ENCODE data around the gene KMT2C. TPM values are rescaled to one million over a fixed set of nuclear protein-coding genes. Genes with fewer than 3 reads are reported as not detected.

KMT2C gene
- total RNA-seq, 1 donor: 36.2 TPM

- no peaks in the 10 kb centered on the region for H3K79me2 ChIP-seq (ENCODE audit: insufficient read depth, low read length)
- H3K27me3 ChIP-seq (ENCODE audit: insufficient read depth, low read length): no peaks in the 10 kb centered on the region
- DNase-seq (ENCODE audit: insufficient read length, low spot score, missing footprints): no peak
- no peaks in the 10 kb centered on the region for H4K20me1 ChIP-seq (ENCODE audit: insufficient read depth, low read length)
- H3K4me1 ChIP-seq (ENCODE audit: insufficient read depth, low read length): no peaks in the 10 kb centered on the region
- no peak overlapping the region for H3K4me3 ChIP-seq (ENCODE audit: insufficient read depth, low read length)
- H3K36me3 ChIP-seq (ENCODE audit: insufficient read depth, low read length): peaks cover 62% of the 10 kb centered on the region
- no peaks in the 10 kb centered on the region for H3K9me3 ChIP-seq (ENCODE audit: low read depth, low read length)
- TF ChIP-seq, protein P1, sequence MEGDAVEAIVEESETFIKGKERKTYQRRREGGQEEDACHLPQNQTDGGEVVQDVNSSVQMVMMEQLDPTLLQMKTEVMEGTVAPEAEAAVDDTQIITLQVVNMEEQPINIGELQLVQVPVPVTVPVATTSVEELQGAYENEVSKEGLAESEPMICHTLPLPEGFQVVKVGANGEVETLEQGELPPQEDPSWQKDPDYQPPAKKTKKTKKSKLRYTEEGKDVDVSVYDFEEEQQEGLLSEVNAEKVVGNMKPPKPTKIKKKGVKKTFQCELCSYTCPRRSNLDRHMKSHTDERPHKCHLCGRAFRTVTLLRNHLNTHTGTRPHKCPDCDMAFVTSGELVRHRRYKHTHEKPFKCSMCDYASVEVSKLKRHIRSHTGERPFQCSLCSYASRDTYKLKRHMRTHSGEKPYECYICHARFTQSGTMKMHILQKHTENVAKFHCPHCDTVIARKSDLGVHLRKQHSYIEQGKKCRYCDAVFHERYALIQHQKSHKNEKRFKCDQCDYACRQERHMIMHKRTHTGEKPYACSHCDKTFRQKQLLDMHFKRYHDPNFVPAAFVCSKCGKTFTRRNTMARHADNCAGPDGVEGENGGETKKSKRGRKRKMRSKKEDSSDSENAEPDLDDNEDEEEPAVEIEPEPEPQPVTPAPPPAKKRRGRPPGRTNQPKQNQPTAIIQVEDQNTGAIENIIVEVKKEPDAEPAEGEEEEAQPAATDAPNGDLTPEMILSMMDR (IDR thresholded peaks at IDR 0.05; ENCODE audit: extremely low read depth, low read depth, low read length): no peak
- no peak overlapping the region for H2AFZ ChIP-seq (ENCODE audit: low read length)
- no peak overlapping the region for H3K4me2 ChIP-seq (ENCODE audit: insufficient read depth, low read length)
- no peak overlapping the region for H3K27ac ChIP-seq (ENCODE audit: low read depth, low read length)
Measured at GRCh38 chr7:152189061-152189460, 246.7 kb downstream of the KMT2C start.

DNA sequence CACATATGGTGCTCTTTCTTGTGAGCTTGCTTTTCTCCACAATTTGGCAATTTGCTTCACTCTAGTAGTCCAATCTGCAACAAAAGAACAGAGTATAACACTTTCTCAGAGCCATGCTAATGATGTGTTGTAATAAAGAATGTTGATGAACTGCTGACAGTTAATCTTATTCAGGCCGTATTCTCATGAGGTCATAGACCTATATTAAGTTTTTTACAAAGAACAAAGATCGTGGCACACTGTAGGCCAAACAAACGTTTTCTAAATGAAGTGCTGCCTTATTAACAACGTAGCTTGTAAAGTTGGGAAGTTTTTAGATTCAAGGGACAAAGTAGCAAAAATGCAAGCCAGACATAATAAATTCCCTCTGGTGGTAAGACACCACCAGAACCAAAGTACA, 250.2 kb downstream of the KMT2C start:
- no peak for DNase-seq (ENCODE audit: insufficient read length, low spot score, missing footprints)
- Histone ChIP-seq H2AFZ (ENCODE audit: low read length) (no peak overlapping the region), H3K36me3 (ENCODE audit: insufficient read depth, low read length) (peaks cover 51% of the 10 kb centered on the region)

DNA sequence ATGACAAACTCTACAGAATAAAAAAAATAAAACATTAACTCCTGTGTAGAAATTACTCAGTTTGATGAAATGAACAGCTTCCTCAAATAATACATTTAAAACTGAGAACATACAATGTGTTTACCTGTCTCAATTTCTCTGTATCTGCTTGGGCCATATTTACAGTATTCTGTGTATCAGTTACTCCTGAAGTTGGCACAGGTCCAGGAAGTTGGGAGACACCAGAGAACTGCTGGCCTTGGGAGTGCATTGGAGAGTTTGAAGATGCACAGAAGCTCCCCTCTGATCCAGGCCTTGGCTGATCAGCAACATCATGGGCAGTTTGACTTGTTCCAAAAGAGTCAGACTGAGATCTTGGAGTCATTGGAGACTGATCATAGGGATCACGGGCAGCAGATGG, 255.2 kb downstream of the KMT2C start:
- Histone ChIP-seq H3K4me1 (ENCODE audit: insufficient read depth, low read length) (no peaks in the 10 kb centered on the region), H4K20me1 (ENCODE audit: insufficient read depth, low read length) (no peaks in the 10 kb centered on the region), H3K79me2 (ENCODE audit: insufficient read depth, low read length) (no peaks in the 10 kb centered on the region), H3K9me3 (ENCODE audit: low read depth, low read length) (no peaks in the 10 kb centered on the region), H2AFZ (ENCODE audit: low read length) (no peak overlapping the region), H3K27ac (ENCODE audit: low read depth, low read length) (no peak overlapping the region), H3K27me3 (ENCODE audit: insufficient read depth, low read length) (no peaks in the 10 kb centered on the region), H3K4me3 (ENCODE audit: insufficient read depth, low read length) (no peak overlapping the region), H3K4me2 (ENCODE audit: insufficient read depth, low read length) (no peak overlapping the region), H3K36me3 (ENCODE audit: insufficient read depth, low read length) (peaks cover 58% of the 10 kb centered on the region)
- TF ChIP-seq, protein P1 (IDR thresholded peaks at IDR 0.05; ENCODE audit: extremely low read depth, low read depth, low read length): no peak
- DNase-seq (ENCODE audit: insufficient read length, low spot score, missing footprints): no peak

More for the DNA sequence above, 250.2 kb downstream of the KMT2C start:
- no peaks in the 10 kb centered on the region for H3K79me2 ChIP-seq (ENCODE audit: insufficient read depth, low read length)
- H3K9me3 ChIP-seq (ENCODE audit: low read depth, low read length): no peaks in the 10 kb centered on the region
- no peaks in the 10 kb centered on the region for H3K4me1 ChIP-seq (ENCODE audit: insufficient read depth, low read length)
- H3K27me3 ChIP-seq (ENCODE audit: insufficient read depth, low read length): no peaks in the 10 kb centered on the region
- H3K27ac ChIP-seq (ENCODE audit: low read depth, low read length): no peak overlapping the region
- H4K20me1 ChIP-seq (ENCODE audit: insufficient read depth, low read length): no peaks in the 10 kb centered on the region
- TF ChIP-seq, protein P1 (IDR thresholded peaks at IDR 0.05; ENCODE audit: extremely low read depth, low read depth, low read length): no peak
- no peak overlapping the region for H3K4me2 ChIP-seq (ENCODE audit: insufficient read depth, low read length)
- no peak overlapping the region for H3K4me3 ChIP-seq (ENCODE audit: insufficient read depth, low read length)

- Histone ChIP-seq H3K27me3 (ENCODE audit: insufficient read depth, low read length) (no peaks in the 10 kb centered on the region), H3K79me2 (ENCODE audit: insufficient read depth, low read length) (no peaks in the 10 kb centered on the region), H3K36me3 (ENCODE audit: insufficient read depth, low read length) (peaks cover 58% of the 10 kb centered on the region), H4K20me1 (ENCODE audit: insufficient read depth, low read length) (no peaks in the 10 kb centered on the region), H3K4me2 (ENCODE audit: insufficient read depth, low read length) (no peak overlapping the region), H3K9me3 (ENCODE audit: low read depth, low read length) (no peaks in the 10 kb centered on the region), H3K4me1 (ENCODE audit: insufficient read depth, low read length) (no peaks in the 10 kb centered on the region), H3K27ac (ENCODE audit: low read depth, low read length) (no peak overlapping the region), H2AFZ (ENCODE audit: low read length) (no peak overlapping the region), H3K4me3 (ENCODE audit: insufficient read depth, low read length) (no peak overlapping the region)
- TF ChIP-seq, protein P1 (IDR thresholded peaks at IDR 0.05; ENCODE audit: extremely low read depth, low read depth, low read length): no peak
- no peak for DNase-seq (ENCODE audit: insufficient read length, low spot score, missing footprints)
Measured at GRCh38 chr7:152180048-152180447, 255.8 kb downstream of the KMT2C start.
